Neural progenitor cell (in vitro differentiated cells): ENCODE results near the gene CLDND1.

Experiments
- EZH2 ChIP-seq: fragments of 200-600 bp; sonication (generic); IDR thresholded peaks from 2 replicates; pipeline ENCODE4 v1.6.1; 2017; ENCODE audit warnings: antibody characterized with exemption, mild to moderate bottlenecking, moderate library complexity
- EZH2phosphoT487 ChIP-seq: fragments of 200-600 bp; sonication (generic); IDR thresholded peaks from 2 replicates; pipeline ENCODE4 v1.6.1; 2017; ENCODE audit warnings: antibody characterized with exemption
- TF ChIP-seq, protein P1 (sequence below): fragments of 200-600 bp; sonication (generic); IDR thresholded peaks from 2 replicates; pipeline ENCODE4 v1.5.1; 2017; ENCODE audit warnings: antibody characterized with exemption, mild to moderate bottlenecking

GRCh38 chr3:98554580-98554979, 31.9 kb upstream of the CLDND1 start:
- TF ChIP-seq EZH2phosphoT487 (no peak), EZH2 (no peak)
- TF ChIP-seq, protein P1, sequence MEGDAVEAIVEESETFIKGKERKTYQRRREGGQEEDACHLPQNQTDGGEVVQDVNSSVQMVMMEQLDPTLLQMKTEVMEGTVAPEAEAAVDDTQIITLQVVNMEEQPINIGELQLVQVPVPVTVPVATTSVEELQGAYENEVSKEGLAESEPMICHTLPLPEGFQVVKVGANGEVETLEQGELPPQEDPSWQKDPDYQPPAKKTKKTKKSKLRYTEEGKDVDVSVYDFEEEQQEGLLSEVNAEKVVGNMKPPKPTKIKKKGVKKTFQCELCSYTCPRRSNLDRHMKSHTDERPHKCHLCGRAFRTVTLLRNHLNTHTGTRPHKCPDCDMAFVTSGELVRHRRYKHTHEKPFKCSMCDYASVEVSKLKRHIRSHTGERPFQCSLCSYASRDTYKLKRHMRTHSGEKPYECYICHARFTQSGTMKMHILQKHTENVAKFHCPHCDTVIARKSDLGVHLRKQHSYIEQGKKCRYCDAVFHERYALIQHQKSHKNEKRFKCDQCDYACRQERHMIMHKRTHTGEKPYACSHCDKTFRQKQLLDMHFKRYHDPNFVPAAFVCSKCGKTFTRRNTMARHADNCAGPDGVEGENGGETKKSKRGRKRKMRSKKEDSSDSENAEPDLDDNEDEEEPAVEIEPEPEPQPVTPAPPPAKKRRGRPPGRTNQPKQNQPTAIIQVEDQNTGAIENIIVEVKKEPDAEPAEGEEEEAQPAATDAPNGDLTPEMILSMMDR: no peak
